GM12874 (cell line): ENCODE measurements around the gene NFASC.

Experiments used
- CTCF ChIP-seq: IDR thresholded peaks from 2 replicates; pipeline ENCODE4 v1.5.1; 2011; ENCODE audit warnings: low read depth, mild to moderate bottlenecking, control low read depth, low read length, moderate library complexity; ENCODE audit not compliant: insufficient read depth

The NFASC gene

GRCh38 chr1:205012391-205013140 lies 141.9 kb downstream of the NFASC start:
- TF ChIP-seq CTCF = no peak

GRCh38 chr1:205013683-205014367 lies 143.2 kb downstream of the NFASC start:
- no peak for TF ChIP-seq CTCF

GRCh38 chr1:205014783-205015182 lies 144.1 kb downstream of the NFASC start:
- no peak for TF ChIP-seq CTCF

- TF ChIP-seq CTCF = no peak
Measured at GRCh38 chr1:205015241-205015640, 144.6 kb downstream of the NFASC start.

- TF ChIP-seq CTCF = no peak
Measured at GRCh38 chr1:205016075-205016474, 145.4 kb downstream of the NFASC start.

GRCh38 chr1:205016584-205016983 lies 145.9 kb downstream of the NFASC start:
- TF ChIP-seq CTCF = no peak

- TF ChIP-seq CTCF = no peak
Measured at GRCh38 chr1:205017001-205017400, 146.3 kb downstream of the NFASC start.
